A549 (cell line): ENCODE data around the gene OSBPL8. TPM values are rescaled to one million over a fixed set of nuclear protein-coding genes. Genes with fewer than 3 reads are reported as not detected.
"Not testable (repeated sequence)": the region's sequence is repeated elsewhere in the genome, so short reads cannot be mapped to it uniquely, and the experiment has no call there.

ENCODE experiments used
- ATAC-seq, 2 experiments: fragments of 200-7000 bp in 1 of 2; fragments of >200 bp in 1 of 2; cut with Nextera tagmentation in 1 of 2; cut with Tn5 transposase in 1 of 2; 3 replicates each; pipeline versions ENCODE4 v1.8.0 to v1.9.1; 2018 to 2020; ENCODE audit warnings: mild to moderate bottlenecking in 1 of 2, moderate library complexity in 1 of 2
- CTCF ChIA-PET: fragments of 300-600 bp; sonication (Branson Sonifier 250); formaldehyde crosslinking; extraction: SDS; loops from one replicate; lab custom pipeline; 2021; ENCODE audit warnings: antibody characterized with exemption, inconsistent platforms; lab: Yijun Ruan, JAX
- POLR2A ChIA-PET: fragments of 350-600 bp; formaldehyde crosslinking; extraction: SDS; loops from one replicate; lab custom pipeline; 2021; ENCODE audit warnings: antibody characterized with exemption, inconsistent platforms; lab: Yijun Ruan, JAX
- DNase-seq, 2 experiments: peaks; one replicate each; pipeline versions ENCODE4 v3.0.0 to v3.0.0-alpha.2; 2011 to 2016; ENCODE audit warnings: low read depth in 1 of 2, low spot score in 1 of 2
- FAIRE-seq: peaks from 2 replicates; lab custom pipeline; 2011; peaks lifted over from hg19 to GRCh38; lab: Jason Lieb, UNC
- H3K27ac ChIP-seq, 2 experiments: fragments of >200 bp; sonication (Bioruptor Twin); formaldehyde crosslinking; 3 replicates each; pipeline ENCODE4 v1.5.1; 2016 to 2017
- H3K4me1 ChIP-seq: fragments of >200 bp; sonication (Bioruptor Twin); formaldehyde crosslinking; 3 replicates; pipeline ENCODE4 v1.6.1; 2016
- H3K4me2 ChIP-seq: fragments of >200 bp; sonication (Bioruptor Twin); formaldehyde crosslinking; 3 replicates; pipeline ENCODE4 v1.6.1; 2016
- H3K4me3 ChIP-seq: fragments of >200 bp; sonication (Bioruptor Twin); formaldehyde crosslinking; 3 replicates; pipeline ENCODE4 v1.5.1; 2016
- H3K9me3 ChIP-seq: fragments of >200 bp; sonication (Bioruptor Twin); formaldehyde crosslinking; 3 replicates; pipeline ENCODE4 v1.6.1; 2016
- CBX2 ChIP-seq: fragments of 200-600 bp; sonication (generic); IDR thresholded peaks from 2 replicates; pipeline ENCODE4 v1.6.1; 2016; ENCODE audit warnings: low read depth, mild to moderate bottlenecking, borderline replicate concordance
- CBX8 ChIP-seq: fragments of 200-600 bp; sonication (generic); IDR thresholded peaks from 2 replicates; pipeline ENCODE4 v1.6.1; 2016
- CHD2 ChIP-seq: fragments of 150-350 bp; IDR thresholded peaks from 2 replicates; pipeline ENCODE4 v1.6.1; 2014; ENCODE audit warnings: low read length; ENCODE audit not compliant: partially characterized antibody
- CHD4 ChIP-seq: fragments of 200-600 bp; sonication (generic); IDR thresholded peaks from 2 replicates; pipeline ENCODE4 v1.6.1; 2016; ENCODE audit warnings: antibody characterized with exemption, mild to moderate bottlenecking, borderline replicate concordance
- E2F6 ChIP-seq: IDR thresholded peaks from 2 replicates; pipeline ENCODE4 v1.6.1; 2012; ENCODE audit warnings: low read depth, borderline replicate concordance
- EHF ChIP-seq: fragments of 250-450 bp; sonication (Bioruptor Pico); IDR thresholded peaks from 2 replicates; pipeline ENCODE4 v1.5.0; 2020; ENCODE audit warnings: mild to moderate bottlenecking
- ESRRA ChIP-seq: fragments of 150-350 bp; IDR thresholded peaks from 2 replicates; pipeline ENCODE4 v1.6.1; 2014; ENCODE audit warnings: mild to moderate bottlenecking, low read length, borderline replicate concordance
- FOXS1 ChIP-seq: fragments of 250-450 bp; sonication (Bioruptor Pico); IDR thresholded peaks from 2 replicates; pipeline ENCODE4 v1.5.0; 2020; ENCODE audit warnings: mild to moderate bottlenecking, moderate library complexity
- GATA3 ChIP-seq: IDR thresholded peaks from 2 replicates; pipeline ENCODE4 v1.6.1; 2012; ENCODE audit warnings: borderline replicate concordance
- HEYL ChIP-seq: fragments of 250-450 bp; sonication (Bioruptor Pico); IDR thresholded peaks from 2 replicates; pipeline ENCODE4 v1.8.0; 2021; ENCODE audit warnings: mild to moderate bottlenecking, moderate library complexity
- HOXA7 ChIP-seq: fragments of 250-450 bp; sonication (Bioruptor Pico); IDR thresholded peaks from 2 replicates; pipeline ENCODE4 v1.5.0; 2020; ENCODE audit warnings: mild to moderate bottlenecking, moderate library complexity
- HOXB5 ChIP-seq: fragments of 250-450 bp; sonication (Bioruptor Pico); IDR thresholded peaks from 2 replicates; pipeline ENCODE4 v1.5.0; 2020; ENCODE audit warnings: mild to moderate bottlenecking, moderate library complexity
- JUNB ChIP-seq: fragments of >200 bp; sonication (Bioruptor Twin); formaldehyde crosslinking; IDR thresholded peaks from 2 replicates; pipeline ENCODE4 v1.6.1; 2016
- KDM5A ChIP-seq: fragments of 200-600 bp; sonication (generic); IDR thresholded peaks from 2 replicates; pipeline ENCODE4 v1.6.1; 2016; ENCODE audit warnings: antibody characterized with exemption, mild to moderate bottlenecking
- MAFK ChIP-seq: fragments of 450-650 bp; IDR thresholded peaks from 2 replicates; pipeline ENCODE4 v1.6.1; 2014; ENCODE audit not compliant: partially characterized antibody
- MAZ ChIP-seq: fragments of 150-350 bp; IDR thresholded peaks from 2 replicates; pipeline ENCODE4 v1.6.1; 2014; ENCODE audit warnings: antibody characterized with exemption, low read depth, low read length, borderline replicate concordance
- NR3C1 ChIP-seq: fragments of >200 bp; sonication (Bioruptor Twin); formaldehyde crosslinking; IDR thresholded peaks from 3 replicates; pipeline ENCODE4 v1.6.1; 2017
- POLR2A ChIP-seq: IDR thresholded peaks from 2 replicates; pipeline ENCODE4 v1.6.1; 2012; ENCODE audit warnings: mild to moderate bottlenecking, low read length
- POLR2AphosphoS2 ChIP-seq: conservative IDR thresholded peaks from 2 replicates; pipeline ENCODE4 v1.6.1; 2012; ENCODE audit warnings: low read length, improper control_type of control experiment, inconsistent platforms
- RARB ChIP-seq: fragments of 250-450 bp; sonication (Bioruptor Pico); IDR thresholded peaks from 2 replicates; pipeline ENCODE4 v1.8.0; 2021; ENCODE audit warnings: mild to moderate bottlenecking, moderate library complexity
- ZSCAN20 ChIP-seq: fragments of 250-450 bp; sonication (Bioruptor Pico); IDR thresholded peaks from 2 replicates; pipeline ENCODE4 v1.8.0; 2022; ENCODE audit warnings: mild to moderate bottlenecking, moderate library complexity
- WGBS: methylation state at CpG from one replicate; pipeline ENCODE4 v1.1.6; 2017; ENCODE audit errors: missing lambda C conversion rate; 5-methylcytosine and 5-hydroxymethylcytosine counted together
- polyA plus RNA-seq, 4 experiments: library from polyadenylated mRNA; depleted of rRNA in 3 of 4; stranded (reverse); fragments of >200 nt; fragmentation: RNase III in 1 of 4; extraction: RNeasy Plus Mini Kit Qiagen cat#74134 plus additional on column Dnase treatment in 1 of 4; gene quantifications; 2 replicates in 3 of 4; 3 replicates in 1 of 4; pipeline ENCODE4 v1.2.3, GENCODE V29; 2011 to 2017
- TF ChIP-seq, protein P1 (sequence below): fragments of >200 bp; sonication (Bioruptor Twin); formaldehyde crosslinking; IDR thresholded peaks from 2 replicates; pipeline ENCODE4 v1.6.1; 2016
- TF ChIP-seq, protein P2 (sequence below): fragments of 200-600 bp; sonication (generic); IDR thresholded peaks from 2 replicates; pipeline ENCODE4 v1.6.1; 2016; ENCODE audit warnings: antibody characterized with exemption, mild to moderate bottlenecking, moderate library complexity

OSBPL8 gene
- polyA plus RNA-seq, 2 of the 4 experiments (the other 2 are of a cell fraction): 15.4 to 43.2 TPM

DNA sequence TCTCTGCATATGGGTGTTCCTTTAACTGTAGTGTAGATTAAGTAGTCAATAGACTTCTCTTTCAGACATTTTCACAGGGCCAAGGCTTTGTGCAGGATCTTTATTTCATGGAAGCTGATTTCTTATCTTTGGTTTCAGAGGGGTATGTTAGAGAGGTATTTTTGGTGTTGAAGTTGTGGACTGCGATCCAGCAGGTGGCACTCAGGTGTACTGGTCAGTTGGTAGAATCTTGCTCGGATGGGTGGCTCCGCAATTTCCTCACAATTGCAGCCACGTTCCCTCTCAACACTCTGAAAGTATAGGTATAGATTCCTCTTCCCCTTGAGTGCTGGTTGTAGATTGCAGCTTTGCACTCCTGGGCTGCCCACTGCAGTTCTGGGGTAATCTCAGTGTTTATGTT lies 44.3 kb downstream of the OSBPL8 start:
- Histone ChIP-seq H3K4me2 (no peak overlapping the region), H3K9me3 (no peaks in the 10 kb centered on the region), H3K4me1 (no peaks in the 10 kb centered on the region), H3K27ac (no peak overlapping the region), H3K4me3 (no peak overlapping the region)
- no peak for DNase-seq
- POLR2A ChIA-PET: no interaction called here
- 96% methylated on average over 4 of the region's 4 CpGs for WGBS
- no peak for FAIRE-seq
- no peak for ATAC-seq
- no peak for TF ChIP-seq GATA3
- no peak for TF ChIP-seq POLR2A
- TF ChIP-seq HOXA7 (CRISPR knock-in tag): no peak
- TF ChIP-seq NR3C1: no peak
- TF ChIP-seq RARB: no peak
- TF ChIP-seq CBX2: no peak
- TF ChIP-seq FOXS1 (CRISPR knock-in tag): no peak
- TF ChIP-seq MAZ: no peak
- no peak for TF ChIP-seq KDM5A
- TF ChIP-seq JUNB: no peak
- no peak for TF ChIP-seq HEYL (CRISPR knock-in tag)
- CTCF ChIA-PET: no interaction called here

DNA sequence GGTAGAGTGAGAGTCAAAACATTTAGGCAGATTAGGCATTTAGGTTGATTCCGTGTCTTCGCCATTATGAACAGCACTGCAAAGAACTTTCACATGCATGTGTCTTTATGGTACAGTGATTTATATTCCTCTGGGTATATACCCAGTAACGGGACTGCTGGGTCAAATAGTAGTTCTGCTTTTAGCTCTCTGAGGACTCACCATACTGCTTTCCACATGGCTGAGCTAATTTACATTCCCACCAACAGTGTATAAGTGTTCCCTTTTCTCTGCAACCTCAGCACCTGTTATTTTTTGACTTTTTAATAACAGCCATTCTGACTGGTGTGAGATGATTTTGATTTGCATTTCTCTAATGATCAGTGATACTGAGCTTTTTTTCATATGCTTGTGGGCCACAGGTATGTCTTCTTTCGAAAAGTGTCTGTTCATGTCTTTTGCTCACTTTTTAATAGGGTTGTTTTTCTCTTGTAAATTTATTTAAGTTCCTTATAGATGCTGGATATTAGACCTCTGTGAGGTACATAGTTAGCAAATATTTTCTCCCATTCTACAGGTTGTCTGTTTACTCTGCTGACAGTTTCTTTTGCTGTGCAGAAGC lies 48.4 kb downstream of the OSBPL8 start:
- H3K9me3 ChIP-seq, DNase-seq, POLR2A ChIA-PET, H3K4me3 ChIP-seq, H3K4me2 ChIP-seq, ATAC-seq, FAIRE-seq, H3K4me1 ChIP-seq, H3K27ac ChIP-seq: not testable (repeated sequence)
- CTCF ChIA-PET: interaction anchor here (1.6 kb wide), 1 partner anchor 18 kb away, joined by 4 read pairs; no protein-coding TSS in a partner anchor
- WGBS: 92% methylated on average over 4 of the region's 4 CpGs

DNA sequence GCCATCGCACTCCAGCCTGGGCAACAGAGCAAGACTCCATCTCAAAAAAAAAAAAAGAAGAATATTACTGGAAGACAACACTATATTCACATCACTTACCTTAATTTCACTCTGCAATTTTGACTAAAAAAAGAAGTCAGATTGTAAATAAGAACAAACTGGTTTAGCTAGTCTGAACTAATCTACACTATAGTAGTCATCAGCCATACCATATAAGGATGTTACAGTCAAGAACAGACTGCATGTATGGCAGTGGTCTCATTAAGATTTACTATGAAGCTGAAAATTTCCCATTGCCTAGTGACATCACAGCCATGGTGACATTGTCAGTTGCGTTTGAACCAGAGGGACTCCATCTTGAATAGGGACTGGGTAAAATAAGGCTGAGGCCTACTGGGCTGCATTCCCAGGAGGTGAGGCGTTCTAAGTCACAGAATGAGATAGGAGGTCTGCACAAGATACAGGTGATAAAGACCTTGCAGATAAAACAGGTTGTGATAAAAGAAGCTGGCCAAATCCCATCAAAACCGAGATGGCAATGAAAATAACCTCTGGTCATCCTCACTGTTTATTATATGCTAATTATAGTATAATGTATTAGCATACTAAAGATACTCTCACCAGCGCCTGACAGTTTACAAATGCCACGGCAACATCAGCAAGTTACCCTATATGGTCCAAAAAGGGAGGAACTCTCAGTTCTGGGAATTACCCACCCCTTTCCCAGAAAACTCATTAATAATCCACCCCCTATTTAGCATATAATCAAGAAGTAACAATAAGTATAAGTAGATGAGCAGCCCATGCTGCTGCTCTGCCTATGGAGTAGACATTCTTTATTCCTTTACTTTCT lies 51.2 kb downstream of the OSBPL8 start:
- ChIA-PET CTCF (no interaction called here), POLR2A (no interaction called here)
- TF ChIP-seq CHD4: no peak
- no peak for TF ChIP-seq E2F6
- TF ChIP-seq MAFK: no peak
- no peak for TF ChIP-seq HOXB5 (CRISPR knock-in tag)
- TF ChIP-seq, protein P1, sequence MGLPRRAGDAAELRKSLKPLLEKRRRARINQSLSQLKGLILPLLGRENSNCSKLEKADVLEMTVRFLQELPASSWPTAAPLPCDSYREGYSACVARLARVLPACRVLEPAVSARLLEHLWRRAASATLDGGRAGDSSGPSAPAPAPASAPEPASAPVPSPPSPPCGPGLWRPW: no peak
- TF ChIP-seq EHF: no peak
- no peak for TF ChIP-seq ESRRA
- no peak for TF ChIP-seq CHD2
- TF ChIP-seq, protein P2, sequence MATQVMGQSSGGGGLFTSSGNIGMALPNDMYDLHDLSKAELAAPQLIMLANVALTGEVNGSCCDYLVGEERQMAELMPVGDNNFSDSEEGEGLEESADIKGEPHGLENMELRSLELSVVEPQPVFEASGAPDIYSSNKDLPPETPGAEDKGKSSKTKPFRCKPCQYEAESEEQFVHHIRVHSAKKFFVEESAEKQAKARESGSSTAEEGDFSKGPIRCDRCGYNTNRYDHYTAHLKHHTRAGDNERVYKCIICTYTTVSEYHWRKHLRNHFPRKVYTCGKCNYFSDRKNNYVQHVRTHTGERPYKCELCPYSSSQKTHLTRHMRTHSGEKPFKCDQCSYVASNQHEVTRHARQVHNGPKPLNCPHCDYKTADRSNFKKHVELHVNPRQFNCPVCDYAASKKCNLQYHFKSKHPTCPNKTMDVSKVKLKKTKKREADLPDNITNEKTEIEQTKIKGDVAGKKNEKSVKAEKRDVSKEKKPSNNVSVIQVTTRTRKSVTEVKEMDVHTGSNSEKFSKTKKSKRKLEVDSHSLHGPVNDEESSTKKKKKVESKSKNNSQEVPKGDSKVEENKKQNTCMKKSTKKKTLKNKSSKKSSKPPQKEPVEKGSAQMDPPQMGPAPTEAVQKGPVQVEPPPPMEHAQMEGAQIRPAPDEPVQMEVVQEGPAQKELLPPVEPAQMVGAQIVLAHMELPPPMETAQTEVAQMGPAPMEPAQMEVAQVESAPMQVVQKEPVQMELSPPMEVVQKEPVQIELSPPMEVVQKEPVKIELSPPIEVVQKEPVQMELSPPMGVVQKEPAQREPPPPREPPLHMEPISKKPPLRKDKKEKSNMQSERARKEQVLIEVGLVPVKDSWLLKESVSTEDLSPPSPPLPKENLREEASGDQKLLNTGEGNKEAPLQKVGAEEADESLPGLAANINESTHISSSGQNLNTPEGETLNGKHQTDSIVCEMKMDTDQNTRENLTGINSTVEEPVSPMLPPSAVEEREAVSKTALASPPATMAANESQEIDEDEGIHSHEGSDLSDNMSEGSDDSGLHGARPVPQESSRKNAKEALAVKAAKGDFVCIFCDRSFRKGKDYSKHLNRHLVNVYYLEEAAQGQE: no peak
- TF ChIP-seq ZSCAN20 (CRISPR knock-in tag): no peak
- TF ChIP-seq CBX8: no peak
- TF ChIP-seq POLR2AphosphoS2: no peak
- DNase-seq (no peak), FAIRE-seq (no peak), ATAC-seq (no peak)
- Histone ChIP-seq H3K4me3 (no peak overlapping the region), H3K9me3 (no peaks in the 10 kb centered on the region), H3K27ac (no peak overlapping the region), H3K4me1 (no peaks in the 10 kb centered on the region), H3K4me2 (no peak overlapping the region)
- 86% methylated on average over 6 of the region's 6 CpGs for WGBS
